Measurements from ENCODE around the gene ACSF3.

The ACSF3 gene

DNA sequence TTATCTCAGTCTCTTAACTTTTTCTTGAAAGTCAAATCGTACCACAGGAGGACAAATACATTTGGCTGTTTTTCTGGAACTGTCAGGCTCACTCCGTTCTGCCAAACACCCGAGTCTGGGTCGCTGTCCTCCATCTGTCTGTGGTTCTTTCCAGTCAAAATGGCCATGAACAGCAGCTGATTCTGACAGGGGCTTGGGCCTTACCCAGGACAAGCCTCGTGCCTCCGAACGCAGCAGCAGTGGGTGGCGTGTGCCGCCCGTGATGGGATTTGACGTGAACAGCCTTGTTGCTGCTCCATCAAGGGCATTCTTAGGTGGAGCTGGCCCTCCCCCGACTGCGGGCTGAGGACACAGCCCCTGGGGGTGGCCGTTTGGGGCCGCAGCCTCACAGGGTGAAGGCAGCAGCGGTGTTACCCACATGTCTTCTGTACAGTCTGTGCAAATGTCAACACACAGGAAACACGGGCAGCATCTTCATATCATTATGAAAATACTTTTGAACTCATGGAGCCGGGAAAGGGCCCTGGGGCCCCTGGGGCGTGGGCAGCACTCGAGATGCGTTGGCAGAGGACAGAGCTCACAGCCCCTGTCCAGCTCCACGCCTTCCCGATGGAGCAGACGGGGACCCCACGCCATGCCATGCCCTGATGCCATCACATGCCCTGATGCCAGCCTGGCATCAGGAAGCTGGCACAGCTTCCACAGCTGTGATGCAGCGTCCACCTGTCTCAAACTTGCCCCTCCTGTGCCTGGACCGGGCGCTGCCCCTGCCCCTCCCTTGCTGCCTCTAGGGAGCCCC, 8.6 kb upstream of the ACSF3 start:
- no peak overlapping the region for H3K4me3 ChIP-seq (ENCODE audit: low read depth, low read length)
- TF ChIP-seq, protein P1, sequence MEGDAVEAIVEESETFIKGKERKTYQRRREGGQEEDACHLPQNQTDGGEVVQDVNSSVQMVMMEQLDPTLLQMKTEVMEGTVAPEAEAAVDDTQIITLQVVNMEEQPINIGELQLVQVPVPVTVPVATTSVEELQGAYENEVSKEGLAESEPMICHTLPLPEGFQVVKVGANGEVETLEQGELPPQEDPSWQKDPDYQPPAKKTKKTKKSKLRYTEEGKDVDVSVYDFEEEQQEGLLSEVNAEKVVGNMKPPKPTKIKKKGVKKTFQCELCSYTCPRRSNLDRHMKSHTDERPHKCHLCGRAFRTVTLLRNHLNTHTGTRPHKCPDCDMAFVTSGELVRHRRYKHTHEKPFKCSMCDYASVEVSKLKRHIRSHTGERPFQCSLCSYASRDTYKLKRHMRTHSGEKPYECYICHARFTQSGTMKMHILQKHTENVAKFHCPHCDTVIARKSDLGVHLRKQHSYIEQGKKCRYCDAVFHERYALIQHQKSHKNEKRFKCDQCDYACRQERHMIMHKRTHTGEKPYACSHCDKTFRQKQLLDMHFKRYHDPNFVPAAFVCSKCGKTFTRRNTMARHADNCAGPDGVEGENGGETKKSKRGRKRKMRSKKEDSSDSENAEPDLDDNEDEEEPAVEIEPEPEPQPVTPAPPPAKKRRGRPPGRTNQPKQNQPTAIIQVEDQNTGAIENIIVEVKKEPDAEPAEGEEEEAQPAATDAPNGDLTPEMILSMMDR (IDR thresholded peaks at IDR 0.05; ENCODE audit: low read depth, low read length): no peak

DNA sequence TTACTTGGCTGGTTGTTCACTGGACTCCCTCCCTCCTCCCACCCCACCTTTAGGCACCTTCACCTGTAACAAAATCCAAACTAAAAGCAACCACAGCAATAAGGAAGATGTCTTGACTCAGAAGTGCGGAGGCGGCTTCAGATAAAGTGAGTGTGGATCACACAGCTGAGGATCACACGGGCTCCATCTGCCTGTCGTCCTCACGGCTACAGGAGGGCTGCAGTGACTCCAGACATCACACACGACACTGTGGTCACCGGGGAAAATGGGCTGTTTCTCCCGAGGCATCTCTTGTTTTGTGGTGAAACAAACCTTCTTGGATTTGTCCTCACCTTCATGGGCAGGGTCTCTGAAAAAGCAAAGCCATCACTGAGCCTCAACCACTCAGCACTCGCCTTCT, 7.9 kb upstream of the ACSF3 start:
- TF ChIP-seq, protein P1 (IDR thresholded peaks at IDR 0.05; ENCODE audit: low read depth, low read length): no peak
- no peak overlapping the region for H3K4me3 ChIP-seq (ENCODE audit: low read depth, low read length)

DNA sequence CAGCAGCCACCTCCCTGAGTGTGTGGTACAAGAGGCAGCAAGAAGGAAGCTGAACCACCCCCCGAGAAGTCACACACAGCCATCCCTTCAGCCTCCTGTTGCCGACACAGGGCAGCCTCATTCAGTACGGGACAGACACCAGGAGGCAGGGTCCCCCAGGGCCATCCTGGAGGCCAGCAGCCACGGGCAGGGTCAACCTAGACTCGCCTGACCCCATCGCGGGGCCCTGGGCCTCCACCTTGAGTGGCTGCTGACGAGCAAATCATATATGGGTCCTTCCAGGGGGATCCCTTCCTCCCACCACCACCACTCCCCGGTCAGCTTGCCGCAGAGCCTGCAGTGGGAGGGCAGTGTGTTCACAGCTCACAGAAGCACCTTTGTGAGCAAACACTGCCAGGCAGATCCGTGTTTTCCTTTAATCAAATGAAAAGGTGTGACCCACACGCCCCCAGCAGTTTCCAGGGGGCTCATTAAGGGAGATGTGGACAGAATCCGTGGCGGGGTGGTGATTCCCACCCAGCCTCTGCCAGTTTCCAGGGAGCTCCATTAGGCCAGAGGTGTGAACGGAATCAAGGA, 5.6 kb upstream of the ACSF3 start:
- TF ChIP-seq, protein P1 (IDR thresholded peaks at IDR 0.05; ENCODE audit: low read depth, low read length): no peak
- H3K4me3 ChIP-seq (ENCODE audit: low read depth, low read length): no peak overlapping the region

DNA sequence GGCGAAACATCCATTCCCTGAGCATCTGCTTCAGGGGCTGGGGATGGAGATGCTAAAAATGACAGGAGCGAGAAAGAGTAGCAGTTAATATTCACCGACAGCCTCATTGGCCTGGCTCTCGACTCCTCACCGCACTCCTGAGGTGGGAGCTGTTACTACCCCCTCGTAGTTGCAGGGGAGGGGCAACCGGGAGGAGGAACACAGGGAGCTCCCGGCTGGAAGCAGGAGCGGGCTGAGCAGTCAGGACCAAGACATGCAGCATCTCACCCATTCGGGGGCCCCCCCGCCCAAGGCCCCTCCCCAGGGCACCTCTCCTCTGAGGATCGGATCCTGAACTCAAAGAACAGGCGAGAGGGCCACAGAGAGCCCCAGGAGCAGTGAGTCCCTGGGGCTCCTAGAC, 4.5 kb upstream of the ACSF3 start:
- TF ChIP-seq, protein P1 (IDR thresholded peaks at IDR 0.05; ENCODE audit: low read depth, low read length): no peak
- no peak overlapping the region for H3K4me3 ChIP-seq (ENCODE audit: low read depth, low read length)

DNA sequence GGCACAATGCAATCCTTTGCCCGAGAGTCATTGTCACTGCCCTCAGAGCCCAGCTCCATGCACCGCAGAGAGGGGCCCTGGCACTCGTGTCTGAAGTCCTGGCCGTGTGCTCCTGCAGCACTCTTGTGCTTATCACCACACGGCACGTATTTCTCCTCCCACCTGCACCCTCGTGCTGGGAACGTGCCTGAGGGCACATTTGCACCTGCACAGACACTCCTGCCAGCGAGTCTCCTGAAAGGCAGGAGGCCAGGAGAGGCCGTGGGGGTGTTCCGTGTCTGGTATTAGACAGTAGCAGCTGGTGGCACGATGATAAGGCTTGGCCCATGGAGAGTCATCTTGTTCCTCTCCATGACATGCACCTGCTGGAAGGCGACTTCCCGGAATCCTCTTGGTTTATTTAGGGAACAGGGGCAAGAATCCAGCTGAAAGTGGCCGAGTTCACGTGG, 3.4 kb upstream of the ACSF3 start:
- TF ChIP-seq, protein P1 (IDR thresholded peaks at IDR 0.05; ENCODE audit: low read depth, low read length): no peak
- no peak overlapping the region for H3K4me3 ChIP-seq (ENCODE audit: low read depth, low read length)

DNA sequence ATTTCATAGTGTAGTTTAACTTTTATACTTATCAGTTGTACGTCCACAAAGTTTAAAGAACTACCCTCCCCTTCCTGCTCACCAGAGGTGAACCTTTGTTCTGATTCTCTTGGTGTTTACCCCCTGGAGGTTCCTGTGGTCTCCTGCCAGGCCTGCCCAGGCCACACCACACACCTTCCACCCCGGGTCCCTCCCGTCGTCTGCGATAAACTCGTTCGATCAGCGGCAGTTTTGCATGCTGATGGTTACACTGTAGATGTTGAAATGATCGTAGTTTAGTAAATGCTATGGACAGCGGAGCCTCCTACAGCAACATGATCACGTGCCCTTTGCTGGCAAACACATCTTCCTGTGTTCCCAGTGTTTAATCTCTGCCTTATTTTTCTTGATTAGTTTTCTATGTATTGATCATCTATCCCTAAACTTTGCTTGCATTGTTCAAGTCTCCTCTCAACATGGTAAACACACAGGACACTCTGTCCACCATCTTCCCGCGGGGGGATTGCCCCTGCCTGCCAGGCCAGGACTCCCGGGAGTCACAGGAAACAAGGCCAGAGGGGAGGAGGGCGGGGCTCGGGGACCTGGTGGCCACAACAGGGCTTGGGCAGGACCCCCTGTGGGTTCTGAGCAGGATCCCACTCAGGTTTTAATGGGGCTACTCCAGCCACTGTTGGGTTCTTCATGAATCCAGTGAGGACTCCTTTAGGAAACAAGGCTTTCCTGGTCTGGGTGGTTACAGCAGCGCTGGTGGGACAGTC, 2.8 kb upstream of the ACSF3 start:
- TF ChIP-seq, protein P1 (IDR thresholded peaks at IDR 0.05; ENCODE audit: low read depth, low read length): no peak
- H3K4me3 ChIP-seq (ENCODE audit: low read depth, low read length): no peak overlapping the region

DNA sequence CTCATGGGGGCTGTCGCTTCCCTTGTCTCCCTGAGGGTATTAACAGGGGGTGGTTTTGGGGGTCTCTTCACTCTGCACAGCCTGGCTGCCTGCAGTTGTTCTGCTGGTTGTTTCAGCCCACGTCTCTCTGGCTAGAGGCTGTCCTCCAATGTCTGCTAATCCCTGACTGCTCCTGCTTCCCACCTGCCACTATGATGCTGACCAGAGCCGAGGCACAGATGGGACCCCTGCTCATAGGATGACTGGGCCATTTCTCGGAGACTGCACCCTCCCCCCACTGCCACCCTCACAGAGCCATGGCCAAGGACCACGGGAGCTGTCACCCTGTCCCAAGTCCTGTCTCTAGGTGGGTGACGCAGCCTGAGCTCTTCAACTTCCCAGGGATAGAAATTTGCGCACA, 1.6 kb upstream of the ACSF3 start:
- TF ChIP-seq, protein P1 (IDR thresholded peaks at IDR 0.05; ENCODE audit: low read depth, low read length): no peak
- no peak overlapping the region for H3K4me3 ChIP-seq (ENCODE audit: low read depth, low read length)

DNA sequence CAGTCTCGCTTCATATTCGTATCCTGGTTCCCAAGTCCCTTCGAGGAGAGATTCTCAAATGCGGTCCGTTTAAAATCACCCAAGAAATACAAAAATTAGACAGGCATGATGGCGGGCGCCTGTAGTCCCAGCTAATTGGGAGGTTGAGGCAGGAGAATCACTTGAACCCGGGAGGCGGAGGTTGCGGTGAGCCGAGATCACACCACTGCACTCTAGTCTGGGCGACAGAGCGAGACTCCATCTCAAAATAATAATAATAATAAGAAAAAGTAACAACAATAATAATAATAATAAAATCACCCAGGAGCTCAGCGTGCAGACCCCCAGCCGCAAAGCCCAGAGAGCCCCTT, 425 bp upstream of the ACSF3 start:
- H3K4me3 ChIP-seq (ENCODE audit: low read depth, low read length): peak overlapping the region; percentile 80
